Hematopoietic multipotent progenitor cell (in vitro differentiated cells): Measurements from ENCODE around the gene MTHFD1. TPM values are rescaled to one million over a fixed set of nuclear protein-coding genes. Genes with fewer than 3 reads are reported as not detected.

Experiments
- DNase-seq, 3 donors: peaks; one replicate each; pipeline ENCODE4 v3.0.0-alpha.2; 2011 to 2015; ENCODE audit warnings: low read depth in 2 of 3, low spot score in 2 of 3
- total RNA-seq: library from RNA; depleted of rRNA; stranded (reverse); fragments of >200 nt; gene quantifications from one replicate; pipeline ENCODE4 v1.2.3, GENCODE V29; 2012

The MTHFD1 gene
- total RNA-seq, 1 donor, result 34.7 TPM

DNA sequence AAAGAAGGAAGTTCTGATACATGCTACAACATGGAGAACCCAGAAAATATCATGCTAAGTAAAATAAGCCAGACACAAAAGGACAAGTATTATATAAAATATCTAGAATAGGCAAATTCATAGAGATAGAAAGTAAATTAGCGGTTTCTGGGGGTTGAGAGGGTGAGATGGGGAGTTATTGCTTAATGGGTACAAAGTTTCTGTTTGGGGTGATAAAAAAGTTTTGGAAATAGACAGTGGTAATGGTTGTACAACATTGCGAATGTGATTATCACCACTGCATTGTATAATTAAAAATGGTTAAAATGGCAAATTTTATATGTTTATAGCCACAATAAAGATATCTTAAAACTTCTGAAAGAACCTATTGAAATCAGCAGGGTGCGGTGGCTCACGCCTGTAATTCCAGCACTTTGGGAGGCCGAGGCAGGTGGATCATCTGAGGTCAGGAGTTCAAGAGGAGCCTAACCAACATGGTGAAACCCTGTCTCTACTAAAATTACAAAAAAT, 100.5 kb downstream of the MTHFD1 start:
- DNase-seq, result no peak

DNA sequence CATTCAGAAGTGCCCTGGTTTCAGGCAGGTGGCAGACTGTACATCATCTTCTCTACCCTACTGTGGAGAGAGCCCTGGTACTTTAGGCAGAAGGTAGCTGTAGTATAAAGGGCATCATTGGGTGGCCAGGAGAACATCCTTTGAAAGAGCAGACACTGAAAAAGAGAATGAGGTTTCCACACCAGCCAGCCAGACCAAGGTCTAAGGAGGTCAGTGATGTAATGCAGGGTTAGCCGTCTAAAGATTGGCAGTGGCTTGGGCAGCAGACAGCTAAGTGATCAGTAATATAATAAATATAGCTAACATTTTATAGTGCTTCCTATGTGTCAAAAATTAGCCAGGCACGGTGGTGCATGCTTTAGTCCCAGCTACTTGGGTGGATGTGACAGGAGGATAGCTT, 103.5 kb downstream of the MTHFD1 start:
- no peak for DNase-seq

DNA sequence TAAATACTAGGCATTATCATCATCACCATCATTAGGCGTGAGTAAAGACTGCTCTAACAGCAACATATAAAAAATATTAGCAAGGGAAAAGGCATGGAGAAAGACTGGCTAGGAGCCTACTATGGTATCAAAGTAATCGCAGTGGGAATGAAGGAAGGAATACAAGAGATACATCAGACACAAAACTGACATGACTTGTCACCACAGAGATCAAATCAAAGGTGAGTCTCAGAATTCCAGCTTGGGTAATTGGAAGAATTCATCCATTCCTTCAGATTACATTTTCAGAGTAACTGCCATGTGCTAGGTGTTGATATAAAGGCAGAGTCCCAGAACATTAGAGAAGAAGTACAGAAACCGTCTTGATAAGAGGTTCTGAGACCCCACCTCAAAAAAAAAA, 105.3 kb downstream of the MTHFD1 start:
- no peak for DNase-seq

DNA sequence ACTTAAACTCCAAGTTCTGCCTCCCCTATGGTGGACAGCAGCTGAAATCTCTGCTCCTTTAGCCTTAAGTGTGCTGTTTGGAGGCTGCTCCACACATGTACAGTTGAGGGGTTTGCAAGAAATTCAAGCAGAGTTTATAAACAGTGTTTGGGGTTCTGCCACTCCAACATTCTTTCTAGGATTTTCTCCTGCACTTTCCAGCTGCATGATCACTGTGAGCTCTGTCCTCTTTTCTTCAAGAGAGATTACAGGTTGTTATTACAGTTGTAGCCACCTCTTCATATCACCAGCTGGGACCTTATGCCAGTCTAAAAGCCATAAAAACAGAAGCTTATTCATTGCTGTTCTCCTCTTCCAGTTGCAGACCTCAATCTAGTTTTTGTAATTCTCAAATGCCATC, 107.1 kb downstream of the MTHFD1 start:
- DNase-seq, result no peak

DNA sequence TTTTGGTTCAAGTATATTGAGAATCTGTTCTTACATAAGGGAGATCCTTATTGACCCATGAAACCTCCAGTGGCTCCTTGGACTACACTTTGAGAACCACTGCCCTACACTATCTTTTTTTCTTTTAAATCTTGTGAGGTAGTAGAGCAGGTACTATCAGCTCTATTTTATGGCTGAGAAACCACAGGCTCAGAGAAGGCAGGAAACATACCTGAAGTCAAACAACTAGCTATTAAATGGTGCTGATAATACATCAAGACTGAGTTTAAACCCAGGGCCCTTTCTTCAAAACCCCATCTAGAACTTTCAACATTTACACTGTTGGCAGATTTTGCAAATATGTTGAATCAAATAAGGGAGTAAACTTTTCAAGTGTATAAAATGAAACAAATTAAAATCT, 108.6 kb downstream of the MTHFD1 start:
- DNase-seq, result no peak

DNA sequence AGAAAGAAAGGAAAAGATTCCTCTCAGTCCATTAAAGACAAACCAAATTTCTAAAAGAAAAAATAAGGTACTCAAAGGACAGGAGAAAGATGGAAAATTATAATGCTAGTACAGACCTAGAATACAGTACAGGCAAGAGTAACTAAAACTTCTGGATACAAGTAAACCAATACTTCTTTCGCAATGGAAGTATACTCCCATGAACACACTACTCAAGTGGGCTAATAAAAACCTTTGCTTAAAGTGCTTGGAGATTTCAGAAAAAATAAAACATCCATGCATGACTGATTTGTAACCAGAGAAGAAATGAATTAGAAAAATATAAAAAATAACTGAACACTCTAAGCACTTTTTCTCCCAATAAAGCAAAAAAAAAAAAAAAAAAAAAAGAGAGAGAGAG, 111.9 kb downstream of the MTHFD1 start:
- DNase-seq, result no peak

DNA sequence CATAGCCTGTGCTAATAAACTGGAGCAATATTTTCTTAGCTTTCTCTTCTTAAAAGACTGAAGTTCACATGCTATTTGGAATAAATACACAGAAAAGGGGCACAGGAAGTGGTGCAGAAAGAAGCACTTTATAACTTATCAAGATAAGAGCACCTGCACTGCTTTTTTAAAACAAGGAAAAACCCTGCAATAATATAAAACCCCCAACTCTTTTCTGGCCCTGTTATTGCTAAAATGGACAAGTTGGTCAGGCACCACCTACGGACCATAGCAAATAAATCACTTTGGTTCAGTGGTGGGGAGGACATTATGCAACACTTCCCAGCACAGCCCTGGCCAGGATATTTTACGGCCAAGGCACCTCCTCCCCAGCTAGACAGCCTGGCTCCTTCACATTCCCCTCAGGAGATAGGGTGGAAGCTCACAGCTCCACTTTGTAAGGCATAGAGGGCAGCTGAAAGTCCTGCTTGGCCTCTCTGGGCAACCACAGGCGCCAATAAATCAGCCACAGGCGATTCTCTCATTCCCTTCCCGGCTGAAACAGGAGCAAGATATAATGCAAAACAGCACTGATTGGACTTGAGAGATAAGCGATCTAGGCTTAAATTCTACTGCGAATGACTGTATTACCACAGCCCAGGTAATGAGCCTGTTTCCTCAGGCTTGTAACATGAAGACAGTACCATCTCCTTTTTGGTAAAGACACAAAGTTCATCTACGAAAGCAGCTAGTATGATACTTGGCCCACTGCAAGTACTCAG, 113.4 kb downstream of the MTHFD1 start:
- DNase-seq, result no peak

DNA sequence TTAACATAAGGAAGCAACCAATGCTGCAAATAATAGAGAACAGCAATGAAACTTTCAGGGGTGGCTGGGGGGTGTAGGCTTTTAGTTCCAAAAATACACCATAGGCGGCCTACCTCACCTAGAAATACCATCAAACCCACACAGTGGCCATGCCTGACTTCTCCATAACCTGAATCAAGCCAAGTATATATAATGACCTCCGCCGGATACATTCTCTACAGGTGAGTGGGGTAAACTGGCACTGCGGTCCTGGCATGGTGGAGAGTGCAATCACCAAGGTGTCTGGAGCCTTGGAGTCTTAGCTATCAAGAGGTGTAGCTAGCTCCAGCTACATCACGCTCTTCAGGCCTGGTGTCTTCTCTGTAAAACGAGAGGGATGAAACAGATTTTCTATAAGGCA, 114.3 kb downstream of the MTHFD1 start:
- no peak for DNase-seq

DNA sequence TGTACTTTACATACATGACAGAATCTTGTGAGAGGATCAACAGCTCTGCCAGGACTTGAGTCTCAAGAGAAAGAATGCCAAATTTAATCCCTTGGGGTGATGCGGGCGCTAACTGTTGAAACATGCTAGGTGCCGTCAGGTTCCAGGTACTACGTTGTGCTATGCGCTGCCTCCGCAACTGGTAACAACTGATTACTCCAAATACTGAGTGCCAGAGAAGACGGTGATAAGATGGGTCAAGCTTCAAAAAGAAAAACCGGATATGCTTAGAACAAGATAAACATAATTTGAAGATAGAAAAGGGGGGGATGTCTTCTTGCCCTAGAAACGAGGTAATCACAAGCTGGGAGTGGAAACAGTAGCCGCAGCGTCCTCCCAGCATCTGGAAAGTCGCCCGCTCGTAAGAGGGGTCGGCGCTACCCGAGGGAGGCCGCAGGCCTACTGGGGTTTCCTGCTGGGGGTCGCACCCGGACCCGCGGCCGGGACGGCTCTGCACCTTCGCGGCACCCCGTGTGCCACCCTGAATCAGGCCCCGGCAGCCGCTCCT, 114.8 kb downstream of the MTHFD1 start:
- DNase-seq, result no peak

DNA sequence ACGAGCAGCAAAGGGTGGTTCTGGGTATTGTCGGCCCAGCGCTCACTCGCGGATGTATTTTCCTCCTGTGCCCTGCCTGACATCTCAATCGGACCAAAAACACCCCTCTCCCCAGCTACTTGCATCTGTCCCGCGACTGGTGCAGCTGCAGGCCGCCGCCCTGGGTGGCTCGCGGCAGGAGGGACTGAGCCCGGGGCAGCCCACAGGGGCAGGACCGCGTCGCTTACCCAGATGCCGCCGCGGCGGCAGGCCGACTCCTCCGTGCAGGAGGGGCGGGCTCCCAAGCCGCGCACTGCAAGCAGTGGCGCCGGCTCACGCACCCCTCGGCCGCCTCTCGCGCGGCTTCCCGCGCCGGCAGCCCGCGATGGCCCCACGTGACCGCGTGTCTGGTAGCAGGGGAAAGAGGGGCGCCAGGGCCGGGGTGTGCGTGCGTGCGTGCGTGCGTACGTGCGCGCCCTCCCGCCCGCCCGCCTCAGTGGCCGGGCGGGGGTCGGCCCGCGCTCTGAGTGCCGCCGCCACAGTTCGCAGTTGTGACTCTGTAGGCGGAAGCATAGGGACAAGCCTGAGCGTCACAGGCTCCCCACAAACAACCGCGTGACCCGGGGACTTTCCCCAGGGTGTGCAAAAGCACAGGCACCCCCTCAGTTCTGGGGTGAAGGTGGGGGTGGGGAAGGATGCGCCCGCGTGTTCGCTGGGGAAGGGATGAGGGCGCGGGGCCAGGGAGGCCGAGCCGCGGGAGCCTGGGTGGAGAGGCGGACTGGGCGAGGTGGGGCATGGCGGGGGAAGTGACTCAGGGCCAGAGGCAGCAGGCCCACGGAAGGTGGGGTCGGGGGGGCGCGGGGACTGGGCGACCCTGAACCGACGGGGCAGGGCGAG, 115.5 kb downstream of the MTHFD1 start, which contains the start of gene ZBTB25:
ZBTB25 (minus strand) TSS at position 405 of the 876 bp plus-strand sequence. CDS start 13,305 bp downstream, outside the sequence.
- peak; percentile 95 to 96 (median 96) for DNase-seq

DNA sequence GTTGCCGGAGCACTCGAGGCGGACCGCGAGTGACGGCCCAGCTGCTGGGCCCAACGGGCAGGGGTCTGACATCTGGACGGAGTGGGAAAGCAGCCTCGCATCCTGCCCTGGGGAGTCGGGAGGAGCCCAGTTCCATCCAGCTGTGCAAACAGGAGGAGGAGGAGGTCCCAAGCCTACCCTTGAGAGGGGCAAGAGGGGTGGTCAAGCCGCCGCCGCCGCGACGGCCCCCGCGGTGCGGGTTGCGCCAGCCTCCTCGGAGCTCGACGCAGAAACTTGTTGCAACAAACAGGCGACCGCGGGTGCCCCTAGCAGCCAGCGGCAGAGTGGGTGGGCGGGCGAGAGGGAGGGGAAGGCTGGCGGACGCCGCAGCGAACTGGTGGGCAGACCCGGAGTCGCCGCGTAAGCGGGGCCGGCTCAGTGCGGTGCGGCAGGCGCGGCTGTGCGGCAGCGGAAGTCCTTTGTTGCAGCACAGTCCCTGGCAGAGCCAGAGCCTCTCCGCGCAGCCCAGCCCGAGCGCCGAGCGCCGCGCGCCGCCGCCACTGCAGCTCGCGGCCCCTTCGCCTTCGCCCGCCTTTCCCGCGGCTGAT, 116.2 kb downstream of the MTHFD1 start, which contains the start of gene ZBTB1:
ZBTB1 (plus strand) TSS at position 461 of the 587 bp plus-strand sequence. CDS start 16,735 bp downstream, outside the sequence.
- DNase-seq, result peak; percentile 59 to 90 (median 84)

DNA sequence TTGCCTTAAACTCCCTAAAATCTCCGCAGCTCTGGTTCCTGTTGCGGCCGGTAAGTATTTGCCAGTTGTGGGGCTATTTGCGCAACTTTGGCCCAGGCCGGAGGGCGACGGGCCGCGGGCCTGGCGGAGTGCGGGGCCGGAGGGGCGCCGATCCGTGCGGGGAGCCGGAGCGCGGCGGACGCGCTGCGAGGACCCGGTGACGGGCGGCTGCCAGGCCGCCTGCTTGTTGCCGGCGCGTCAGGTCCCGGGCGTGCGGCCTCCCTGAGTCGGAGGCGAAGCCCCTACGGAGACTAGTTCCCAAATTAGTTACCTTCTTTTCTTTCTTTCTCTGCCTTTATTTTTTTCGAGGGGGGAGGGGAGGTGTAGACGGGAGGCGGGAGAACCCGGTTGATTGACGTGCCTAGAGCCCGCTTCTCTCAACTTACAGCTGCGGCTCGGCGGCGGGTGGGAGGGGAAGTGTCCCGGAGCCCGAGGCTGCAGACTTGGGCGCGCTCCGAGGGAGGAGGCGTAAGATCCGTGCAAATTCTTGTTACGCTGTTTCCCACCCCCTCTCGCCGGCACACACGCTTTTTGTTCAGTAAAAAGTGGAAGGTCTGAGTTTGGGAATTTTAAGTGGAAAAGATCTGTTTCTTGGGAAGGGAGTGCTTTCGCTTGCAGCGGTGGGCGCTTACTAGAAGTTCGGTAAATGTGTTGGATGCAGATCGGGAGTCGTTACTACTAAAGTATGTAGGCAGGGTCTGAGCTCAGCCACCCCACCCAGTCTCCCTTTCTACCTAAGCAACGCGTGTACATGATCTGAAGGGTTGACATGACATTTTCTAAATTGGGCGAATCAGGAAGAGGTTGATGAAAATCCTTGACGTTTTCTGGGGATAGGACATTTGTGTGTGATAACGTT, 117.0 kb downstream of the MTHFD1 start:
- peak; percentile 64 to 91 (median 80) for DNase-seq

DNA sequence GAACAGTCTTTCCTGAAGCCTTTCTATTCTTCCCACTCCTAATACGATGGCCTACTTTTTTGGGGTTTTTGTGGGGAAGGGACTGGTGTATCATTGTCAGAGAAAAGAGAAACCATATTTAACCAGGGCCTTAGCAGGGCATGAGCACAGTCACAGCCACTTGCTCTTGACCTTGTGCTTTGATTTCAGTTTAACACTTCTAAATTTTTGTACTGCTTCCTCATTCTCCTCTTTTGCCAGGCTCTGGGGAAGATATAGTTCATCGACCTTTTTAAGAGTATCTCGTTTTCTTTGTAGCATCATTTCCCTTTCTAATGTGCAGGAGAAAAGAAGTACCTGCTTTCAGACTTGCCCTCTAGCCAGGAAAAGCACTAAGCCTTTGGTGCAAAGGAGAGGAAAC, 118.6 kb downstream of the MTHFD1 start:
- DNase-seq, result no peak

DNA sequence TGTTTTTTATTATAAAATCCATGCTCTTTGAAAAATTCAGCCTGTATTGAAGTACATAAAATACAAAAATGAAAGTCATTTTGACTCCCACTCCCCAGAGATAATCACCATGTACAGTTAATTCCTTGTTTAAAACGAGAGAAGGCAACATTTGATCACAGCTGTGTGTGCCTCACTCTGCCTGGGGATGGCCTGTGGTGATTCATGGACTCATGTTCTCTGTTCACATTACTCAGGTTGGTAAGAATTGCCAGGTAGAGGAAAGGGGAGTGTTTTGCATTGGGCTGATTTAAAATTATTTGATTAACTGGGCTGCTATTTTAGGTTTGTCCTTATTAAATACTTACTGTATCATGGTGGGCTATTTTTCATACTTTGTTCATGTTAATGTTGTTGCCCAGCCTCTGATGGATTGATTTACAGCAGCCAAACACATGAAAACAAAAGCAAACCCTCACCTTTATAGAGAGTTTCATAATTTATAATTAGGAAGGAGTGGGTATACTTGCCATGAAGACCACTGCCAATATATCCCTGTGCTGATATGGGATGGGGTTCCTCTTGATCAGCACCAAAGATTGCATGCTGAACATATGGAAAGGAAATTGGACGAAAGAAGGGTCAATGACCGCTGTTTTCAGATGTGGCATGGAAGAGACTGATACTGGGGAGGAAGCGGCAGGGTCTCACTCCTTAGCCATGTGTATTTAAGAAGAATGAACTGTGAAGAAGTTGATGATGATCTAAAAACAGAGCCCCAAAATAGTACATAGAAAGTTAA, 119.4 kb downstream of the MTHFD1 start:
- DNase-seq, result no peak

DNA sequence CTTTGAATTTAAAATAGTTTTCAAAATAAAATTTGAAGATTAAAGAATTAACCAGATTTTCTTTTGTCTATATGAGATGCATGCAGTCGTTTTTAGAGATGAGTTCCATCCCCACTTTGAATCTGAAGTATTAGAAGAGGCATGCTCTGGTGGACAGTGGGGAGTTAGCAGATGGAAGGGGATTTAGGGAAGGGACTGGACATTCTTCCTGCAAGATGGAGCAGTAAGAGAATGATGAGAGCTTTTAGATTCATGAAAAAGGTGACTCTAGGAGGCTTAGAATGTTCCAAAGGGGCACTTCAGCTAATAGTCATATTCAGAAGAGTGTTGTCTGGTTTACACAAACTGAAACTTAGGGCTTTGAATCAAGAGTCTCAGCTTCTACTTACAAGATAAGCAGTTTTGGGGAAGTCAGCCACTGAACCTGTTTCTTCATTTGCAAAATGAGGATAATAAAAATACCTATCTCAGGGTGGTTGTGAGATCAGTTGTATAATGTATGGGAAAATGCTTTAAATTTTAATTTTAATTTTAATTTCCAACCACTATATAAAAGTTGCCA, 120.1 kb downstream of the MTHFD1 start:
- peak in 1 of 3 donors; percentile 49 for DNase-seq

DNA sequence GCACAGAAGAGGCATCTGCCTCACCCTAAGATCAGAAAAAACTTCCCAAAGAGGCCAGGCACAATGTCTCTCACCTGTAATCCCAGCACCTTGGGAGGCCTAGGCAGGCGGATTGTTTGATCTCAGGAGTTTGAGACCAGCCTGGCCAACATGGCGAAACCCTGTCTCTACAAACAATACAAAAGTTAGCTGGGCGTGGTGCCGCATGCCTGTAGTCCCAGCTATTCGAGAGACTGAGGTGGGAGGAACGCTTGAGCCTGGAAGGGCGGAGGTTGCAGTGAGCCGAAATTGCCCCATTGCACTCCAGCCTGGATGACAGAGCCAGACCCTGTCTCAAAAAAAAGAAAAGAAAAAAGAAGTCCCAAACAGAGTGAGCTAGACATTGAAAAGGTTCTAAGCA, 120.9 kb downstream of the MTHFD1 start:
- DNase-seq, result no peak
